HG03469 (cell line): Measurements from ENCODE around the gene UCKL1.
"Not testable (repeated sequence)": the region's sequence is repeated elsewhere in the genome, so short reads cannot be mapped to it uniquely, and the experiment has no call there.

Source experiments
- ATAC-seq: cut with Tn5 transposase; IDR thresholded peaks from one replicate; pipeline ENCODE4 v1.9.1; 2021; ENCODE audit warnings: mild to moderate bottlenecking, moderate library complexity, moderate number of reproducible peaks; ENCODE audit not compliant: unreplicated experiment

The UCKL1 gene

GRCh38 chr20:63973160-63973479 lies 16.9 kb upstream of the UCKL1 start:
- no peak for ATAC-seq

GRCh38 chr20:63972312-63973159 lies 16.3 kb upstream of the UCKL1 start:
- ATAC-seq: no peak

GRCh38 chr20:63971960-63972311 lies 15.7 kb upstream of the UCKL1 start:
- not testable (repeated sequence) for ATAC-seq

- no peak for ATAC-seq
These were observed 14.7 kb upstream of the UCKL1 start for GRCh38 chr20:63970714-63971431.

GRCh38 chr20:63969838-63970713 lies 13.9 kb upstream of the UCKL1 start, which contains the start of gene ZNF512B:
ZNF512B (minus strand) TSS chr20:63969930; CDS start chr20:63967950, 1,980 bp downstream.
- no peak for ATAC-seq

GRCh38 chr20:63968928-63969760 lies 12.9 kb upstream of the UCKL1 start:
- no peak for ATAC-seq

- ATAC-seq: no peak
These were observed 12.1 kb upstream of the UCKL1 start for GRCh38 chr20:63968136-63968927.

GRCh38 chr20:63967330-63968135 lies 11.3 kb upstream of the UCKL1 start:
- ATAC-seq: no peak

GRCh38 chr20:63966944-63967322 lies 10.7 kb upstream of the UCKL1 start:
- no peak for ATAC-seq

- no peak for ATAC-seq
These were observed 10.1 kb upstream of the UCKL1 start for GRCh38 chr20:63966172-63966943.

- no peak for ATAC-seq
These were observed 8.2 kb upstream of the UCKL1 start for GRCh38 chr20:63964412-63964811.

- ATAC-seq: no peak
These were observed 7.6 kb upstream of the UCKL1 start for GRCh38 chr20:63963784-63964301.

- ATAC-seq: no peak
These were observed 7.1 kb upstream of the UCKL1 start for GRCh38 chr20:63963348-63963741.

GRCh38 chr20:63962426-63963347 lies 6.5 kb upstream of the UCKL1 start:
- no peak for ATAC-seq

GRCh38 chr20:63961664-63962425 lies 5.6 kb upstream of the UCKL1 start:
- ATAC-seq: no peak
